HS-5 (cell line): Measurements from ENCODE around the gene SPTBN4.

Source experiments
- DNase-seq: peaks from one replicate; pipeline ENCODE4 v3.0.0-alpha.2; 2012; ENCODE audit warnings: low read depth

The SPTBN4 gene

GRCh38 chr19:40604647-40605215 lies 137.9 kb downstream of the SPTBN4 start:
- no peak for DNase-seq

- no peak for DNase-seq
These were observed 138.6 kb downstream of the SPTBN4 start for GRCh38 chr19:40605216-40605971.

GRCh38 chr19:40607311-40608239 lies 140.8 kb downstream of the SPTBN4 start:
- no peak for DNase-seq

DNA sequence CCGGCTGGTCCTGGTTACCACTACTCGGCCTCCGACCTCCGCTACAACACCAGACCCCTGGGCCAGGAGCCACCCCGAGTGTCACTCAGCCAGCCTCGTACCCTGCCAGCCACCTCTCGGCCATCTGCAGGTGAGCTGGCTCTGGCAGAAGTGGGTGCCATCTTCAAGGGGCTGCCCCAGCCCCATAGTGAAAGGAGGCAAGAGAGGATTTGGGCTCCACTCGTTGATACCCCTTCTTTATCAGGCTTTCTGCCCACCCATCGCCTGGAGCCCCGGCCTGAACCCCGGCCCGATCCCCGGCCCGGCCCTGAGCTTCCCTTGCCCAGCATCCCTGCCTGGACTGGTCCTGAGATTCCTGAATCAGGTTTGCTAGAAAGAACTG lies 141.4 kb downstream of the SPTBN4 start:
- no peak for DNase-seq

- no peak for DNase-seq
These were observed 142.2 kb downstream of the SPTBN4 start for GRCh38 chr19:40608957-40609356.

- no peak for DNase-seq
These were observed 143.0 kb downstream of the SPTBN4 start for GRCh38 chr19:40609561-40610395.

GRCh38 chr19:40610396-40611064 lies 143.7 kb downstream of the SPTBN4 start:
- no peak for DNase-seq

- DNase-seq: no peak
These were observed 144.3 kb downstream of the SPTBN4 start for GRCh38 chr19:40611096-40611495.

GRCh38 chr19:40611900-40612698 lies 145.3 kb downstream of the SPTBN4 start:
- DNase-seq: no peak

DNA sequence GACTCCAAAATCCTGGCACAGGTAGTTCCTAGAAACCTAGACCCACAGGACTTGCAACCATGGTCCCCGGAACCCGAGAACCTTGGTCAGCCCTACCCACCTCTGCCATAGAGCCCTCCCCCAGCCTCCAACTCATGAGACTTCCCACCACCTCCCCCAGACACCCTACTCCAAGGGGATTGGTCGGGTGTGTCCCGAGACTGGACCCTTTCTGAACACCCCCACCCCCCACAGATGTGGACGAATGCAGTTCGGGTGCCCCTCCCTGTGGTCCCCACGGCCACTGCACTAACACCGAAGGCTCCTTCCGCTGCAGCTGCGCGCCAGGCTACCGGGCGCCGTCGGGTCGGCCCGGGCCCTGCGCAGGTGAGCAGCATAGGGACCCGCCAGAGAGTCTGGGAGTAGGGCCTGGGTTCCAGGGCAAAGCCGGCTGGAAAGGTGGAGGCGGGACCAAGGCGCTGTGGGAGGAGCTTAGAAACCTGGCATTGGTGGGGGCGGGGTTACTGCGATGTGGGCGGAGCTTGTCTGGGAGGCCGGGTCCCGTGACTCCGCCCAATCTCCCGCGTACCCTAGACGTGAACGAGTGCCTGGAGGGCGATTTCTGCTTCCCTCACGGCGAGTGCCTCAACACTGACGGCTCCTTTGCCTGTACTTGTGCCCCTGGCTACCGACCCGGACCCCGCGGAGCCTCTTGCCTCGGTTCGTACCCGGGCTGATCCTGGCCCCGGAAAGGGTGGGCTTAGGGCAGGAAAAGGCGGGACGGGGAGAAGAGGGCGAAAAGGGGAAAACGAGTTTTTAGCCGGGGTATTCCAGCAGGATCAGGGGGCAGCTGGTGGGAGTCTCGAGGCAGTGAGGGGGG lies 146.3 kb downstream of the SPTBN4 start:
- no peak for DNase-seq

DNA sequence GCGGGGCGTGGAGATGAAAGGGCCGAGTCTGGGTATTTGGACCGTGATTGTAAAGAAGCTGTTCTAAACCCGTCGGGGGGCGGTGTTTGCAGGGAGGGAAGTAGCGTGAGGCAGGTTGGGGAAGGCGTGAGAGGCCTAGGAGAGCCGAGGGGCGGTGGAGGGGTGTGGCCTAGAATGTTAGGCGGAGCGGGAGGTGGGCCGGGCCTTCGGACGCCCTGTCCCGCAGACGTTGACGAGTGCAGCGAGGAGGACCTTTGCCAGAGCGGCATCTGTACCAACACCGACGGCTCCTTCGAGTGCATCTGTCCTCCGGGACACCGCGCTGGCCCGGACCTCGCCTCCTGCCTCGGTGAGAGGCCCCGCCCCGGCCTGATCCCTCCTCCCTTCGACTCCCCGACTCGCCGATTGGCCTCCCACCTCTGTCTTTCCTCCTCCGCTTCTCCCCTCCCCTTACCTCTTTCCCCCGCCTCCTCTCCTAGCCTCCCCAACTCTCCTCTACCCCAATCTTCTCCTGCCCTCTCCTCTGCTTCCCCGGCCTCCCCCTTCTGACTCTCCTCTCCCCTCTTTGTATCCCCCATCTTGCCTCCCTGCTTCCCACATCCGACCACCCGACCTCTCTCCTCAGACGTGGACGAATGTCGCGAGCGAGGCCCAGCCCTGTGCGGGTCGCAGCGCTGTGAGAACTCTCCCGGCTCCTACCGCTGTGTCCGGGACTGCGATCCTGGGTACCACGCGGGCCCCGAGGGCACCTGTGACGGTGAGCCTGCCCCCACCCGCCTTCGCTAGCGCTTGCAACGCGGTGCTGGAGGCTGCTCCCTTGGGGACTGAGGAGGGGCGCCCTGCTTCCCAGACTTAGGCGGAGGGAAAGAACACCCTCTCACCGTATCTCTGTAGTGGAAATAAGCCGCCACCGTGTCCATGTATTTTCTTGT lies 147.2 kb downstream of the SPTBN4 start:
- no peak for DNase-seq

DNA sequence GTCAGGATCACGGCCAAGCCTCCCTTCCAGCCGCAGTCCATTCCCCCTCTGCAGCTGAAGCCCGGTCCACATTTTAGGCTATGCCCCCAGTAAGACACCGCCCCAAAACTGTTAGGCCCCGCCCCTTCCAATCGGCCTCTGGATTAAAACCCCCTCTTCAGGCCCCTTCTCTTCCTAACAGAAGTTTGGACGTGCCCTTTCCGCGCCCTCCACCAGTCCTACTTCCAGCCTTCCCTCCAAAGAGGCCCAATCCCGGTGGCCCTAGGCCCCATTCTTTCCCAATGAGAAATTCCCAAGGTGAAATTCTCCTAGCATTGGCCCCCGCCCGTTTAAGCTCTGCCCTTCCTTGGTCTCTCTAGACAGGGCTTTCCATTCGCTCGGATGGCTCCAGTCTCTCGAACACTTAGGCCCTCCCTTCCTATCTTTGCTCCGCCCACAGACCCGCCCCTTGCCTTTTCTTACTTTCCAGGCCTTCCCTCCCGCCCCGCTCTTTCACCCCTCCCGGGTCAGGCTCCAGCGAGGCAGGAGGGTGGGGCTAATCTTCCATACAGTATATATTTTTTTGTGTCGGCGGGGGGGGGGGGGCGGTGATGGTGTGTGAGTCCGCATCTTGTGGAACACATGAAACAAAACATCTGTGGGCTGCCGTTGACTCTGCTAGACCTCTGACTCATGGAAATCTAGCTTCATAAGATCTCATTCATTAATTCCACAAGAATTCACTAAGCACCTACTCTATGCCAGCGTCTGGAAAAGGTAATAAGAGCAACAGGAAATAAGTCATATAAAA lies 148.0 kb downstream of the SPTBN4 start:
- DNase-seq: peak; percentile 97

- DNase-seq: no peak
These were observed 149.4 kb downstream of the SPTBN4 start for GRCh38 chr19:40616178-40616577.

- no peak for DNase-seq
These were observed 150.1 kb downstream of the SPTBN4 start for GRCh38 chr19:40616941-40617340.

GRCh38 chr19:40617961-40618360 lies 151.2 kb downstream of the SPTBN4 start:
- no peak for DNase-seq

DNA sequence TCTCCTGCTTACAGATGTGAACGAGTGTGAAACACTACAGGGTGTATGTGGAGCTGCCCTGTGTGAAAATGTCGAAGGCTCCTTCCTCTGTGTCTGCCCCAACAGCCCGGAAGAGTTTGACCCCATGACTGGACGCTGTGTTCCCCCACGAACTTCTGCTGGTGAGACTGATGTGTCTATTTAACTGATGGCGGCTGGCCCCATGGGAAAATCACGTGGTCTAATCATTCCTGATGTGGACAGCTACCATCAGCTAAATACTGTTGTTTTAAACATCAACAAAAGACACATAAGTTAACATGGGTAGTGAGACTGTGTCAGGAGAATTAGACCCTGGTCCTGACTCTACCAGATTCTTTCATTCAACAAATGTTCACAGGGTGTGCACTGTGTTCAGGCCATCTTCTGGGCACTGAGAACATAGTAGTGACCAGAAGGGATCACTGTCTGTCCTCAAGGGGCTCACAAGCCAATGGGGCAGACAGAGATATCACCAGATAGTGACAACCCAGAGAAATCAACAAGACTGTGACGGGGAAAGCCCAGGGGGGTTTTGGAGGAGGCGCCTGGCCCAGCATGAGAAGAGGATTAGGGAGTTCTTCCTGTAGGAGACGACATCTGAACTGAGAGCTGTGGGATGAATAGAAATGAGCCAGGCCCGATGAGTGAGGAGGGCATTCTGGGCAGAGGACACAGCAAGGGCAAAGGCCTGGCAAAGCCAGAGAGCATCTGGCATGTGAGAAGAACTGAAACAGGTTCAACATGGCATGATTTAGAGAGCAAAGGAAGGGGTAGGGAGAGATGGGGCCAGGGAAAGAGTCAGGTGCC lies 152.7 kb downstream of the SPTBN4 start:
- DNase-seq: no peak

- DNase-seq: no peak
These were observed 153.3 kb downstream of the SPTBN4 start for GRCh38 chr19:40620161-40620485.
